Measurements from ENCODE around the gene NCDN.

The NCDN gene

GRCh38 chr1:35590476-35591040 is 33.0 kb downstream of the NCDN start:
- no peak for DNase-seq (ENCODE audit: low read depth)

GRCh38 chr1:35591211-35591610 is 33.6 kb downstream of the NCDN start:
- DNase-seq (ENCODE audit: low read depth), result no peak

GRCh38 chr1:35592991-35593769 is 35.6 kb downstream of the NCDN start:
- no peak for DNase-seq (ENCODE audit: low read depth)

- no peak for DNase-seq (ENCODE audit: low read depth)
Measured at GRCh38 chr1:35594005-35594760, 36.6 kb downstream of the NCDN start.

GRCh38 chr1:35595684-35596083 is 38.1 kb downstream of the NCDN start:
- no peak for DNase-seq (ENCODE audit: low read depth)

- DNase-seq (ENCODE audit: low read depth), result no peak
Measured at GRCh38 chr1:35597870-35598269, 40.3 kb downstream of the NCDN start.

GRCh38 chr1:35598895-35599294 is 41.3 kb downstream of the NCDN start:
- DNase-seq (ENCODE audit: low read depth), result no peak

- DNase-seq (ENCODE audit: low read depth), result no peak
Measured at GRCh38 chr1:35599411-35599810, 41.8 kb downstream of the NCDN start.

- no peak for DNase-seq (ENCODE audit: low read depth)
Measured at GRCh38 chr1:35600593-35600992, 43.0 kb downstream of the NCDN start.

- DNase-seq (ENCODE audit: low read depth), result no peak
Measured at GRCh38 chr1:35603468-35603867, 45.9 kb downstream of the NCDN start.

GRCh38 chr1:35603941-35604340 is 46.3 kb downstream of the NCDN start:
- no peak for DNase-seq (ENCODE audit: low read depth)

- DNase-seq (ENCODE audit: low read depth), result no peak
Measured at GRCh38 chr1:35605071-35605866, 47.7 kb downstream of the NCDN start.

GRCh38 chr1:35605867-35606182 is 48.2 kb downstream of the NCDN start:
- no peak for DNase-seq (ENCODE audit: low read depth)

- no peak for DNase-seq (ENCODE audit: low read depth)
Measured at GRCh38 chr1:35611655-35612054, 54.1 kb downstream of the NCDN start.

GRCh38 chr1:35615440-35615839 is 57.8 kb downstream of the NCDN start:
- no peak for DNase-seq (ENCODE audit: low read depth)
